Endodermal cell (in vitro differentiated cells): ENCODE measurements around the gene METTL8. TPM values are rescaled to one million over a fixed set of nuclear protein-coding genes. Genes with fewer than 3 reads are reported as not detected.
"Not testable (repeated sequence)": the region's sequence is repeated elsewhere in the genome, so short reads cannot be mapped to it uniquely, and the experiment has no call there.

ENCODE experiments used
- DNase-seq: peaks from one replicate; pipeline ENCODE4 v3.0.0-alpha.2; 2017
- H3K27ac ChIP-seq: 2 replicates; pipeline ENCODE4 v1.5.1; 2013; ENCODE audit warnings: mild to moderate bottlenecking, low read depth, low read length, moderate library complexity
- H3K27me3 ChIP-seq: 2 replicates; pipeline ENCODE4 v1.6.1; 2013; ENCODE audit warnings: mild to moderate bottlenecking, low read length, moderate library complexity; ENCODE audit not compliant: insufficient read depth, control insufficient read depth, poor library complexity, severe bottlenecking
- H3K36me3 ChIP-seq: 2 replicates; pipeline ENCODE4 v1.7.0; 2013; ENCODE audit warnings: mild to moderate bottlenecking, low read length, moderate library complexity; ENCODE audit not compliant: control insufficient read depth, insufficient read depth
- H3K4me1 ChIP-seq: one replicate; pipeline ENCODE4 v1.7.0; 2013; ENCODE audit warnings: low read length; ENCODE audit not compliant: control insufficient read depth, insufficient read depth
- H3K4me3 ChIP-seq: 2 replicates; pipeline ENCODE4 v1.5.1; 2013; ENCODE audit warnings: mild to moderate bottlenecking, low read length, moderate library complexity
- H3K9ac ChIP-seq: 2 replicates; pipeline ENCODE4 v1.6.1; 2013; ENCODE audit warnings: mild to moderate bottlenecking, low read length, moderate library complexity; ENCODE audit not compliant: poor library complexity, severe bottlenecking; ENCODE audit errors: extremely low read depth
- H3K9me3 ChIP-seq: 2 replicates; pipeline ENCODE4 v1.6.1; 2013; ENCODE audit warnings: mild to moderate bottlenecking, low read length, moderate library complexity; ENCODE audit not compliant: control insufficient read depth
- H3K27ac Mint-ChIP-seq: 2 replicates; pipeline ENCODE4 v1.8.0; 2020; ENCODE audit warnings: mixed read lengths
- H3K27me3 Mint-ChIP-seq: 2 replicates; pipeline ENCODE4 v1.8.0; 2021; ENCODE audit warnings: mild to moderate bottlenecking, mixed read lengths; ENCODE audit not compliant: insufficient read depth
- H3K36me3 Mint-ChIP-seq: 2 replicates; pipeline ENCODE4 v1.8.0; 2020; ENCODE audit warnings: low read depth, mixed read lengths
- H3K4me1 Mint-ChIP-seq: 2 replicates; pipeline ENCODE4 v1.8.0; 2020; ENCODE audit warnings: mixed read lengths
- H3K4me3 Mint-ChIP-seq: 2 replicates; pipeline ENCODE4 v1.8.0; 2020; ENCODE audit warnings: mild to moderate bottlenecking, moderate library complexity, mixed read lengths
- H3K9me3 Mint-ChIP-seq: 2 replicates; pipeline ENCODE4 v1.8.0; 2020; ENCODE audit warnings: mild to moderate bottlenecking, mixed read lengths
- WGBS, 2 experiments: methylation state at CpG; one replicate each; pipeline versions ENCODE4 v1.1.5 to v1.1.7; 2013; ENCODE audit warnings: missing lambda C conversion rate in 2 of 2, mixed read lengths in 1 of 2; ENCODE audit not compliant: insufficient coverage in 1 of 2, insufficient read length in 1 of 2; 5-methylcytosine and 5-hydroxymethylcytosine counted together
- total RNA-seq, 2 donors: library from RNA; stranded (reverse); fragmentation: NEBNext Ultra II Directional in 1 of 2; extraction: Animal tissue kit (Norgen Biotek cat#: 25700) in 1 of 2; gene quantifications; 2 replicates in 1 of 2; 3 replicates in 1 of 2; pipeline ENCODE4 v1.2.1, GENCODE V29; 2021
- TF ChIP-seq, protein P1 (sequence below): fragments of 200-600 bp; sonication (generic); conservative IDR thresholded peaks from 2 replicates; pipeline ENCODE4 v1.5.0; 2021; ENCODE audit warnings: antibody characterized with exemption, mild to moderate bottlenecking

Gene METTL8
- total RNA-seq, 2 donors from 2014 or later = 20.3 to 33.6 TPM

DNA sequence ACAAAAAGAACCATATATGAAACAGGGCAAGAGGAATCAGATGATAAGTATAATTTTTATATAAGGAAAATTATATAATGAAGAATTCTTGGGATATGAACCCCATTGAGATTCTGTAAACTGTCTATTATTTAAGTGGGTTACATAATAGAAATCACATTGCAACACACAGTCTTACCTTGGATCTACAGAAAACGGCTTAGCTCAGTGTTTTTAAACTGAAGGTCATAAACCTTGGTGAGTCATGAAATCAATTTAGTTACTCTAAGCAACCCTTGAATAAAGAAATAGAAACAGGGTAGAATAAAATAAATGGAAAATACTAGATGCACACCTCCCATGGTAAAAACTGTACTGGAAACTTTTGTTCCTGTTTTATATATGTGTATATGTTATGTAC is 50.7 kb downstream of the METTL8 start:
- 87% methylated on average over 1 of the region's 1 CpG; no CpG with 5 or more reads in 1 of the 2 experiments for WGBS, 2 experiments
- H3K36me3 ChIP-seq = no peaks in the 10 kb centered on the region
- H3K4me3 ChIP-seq = no peak overlapping the region
- Mint-ChIP-seq H3K4me1 (peaks cover 24% of the 10 kb centered on the region), H3K27me3 (no peaks in the 10 kb centered on the region), H3K27ac (no peak overlapping the region), H3K4me3 (no peak overlapping the region), H3K36me3 (peaks cover 38% of the 10 kb centered on the region), H3K9me3 (peaks cover 39% of the 10 kb centered on the region)
- no peak overlapping the region for H3K9ac ChIP-seq
- H3K9me3 ChIP-seq = peaks cover 15% of the 10 kb centered on the region
- TF ChIP-seq, protein P1, sequence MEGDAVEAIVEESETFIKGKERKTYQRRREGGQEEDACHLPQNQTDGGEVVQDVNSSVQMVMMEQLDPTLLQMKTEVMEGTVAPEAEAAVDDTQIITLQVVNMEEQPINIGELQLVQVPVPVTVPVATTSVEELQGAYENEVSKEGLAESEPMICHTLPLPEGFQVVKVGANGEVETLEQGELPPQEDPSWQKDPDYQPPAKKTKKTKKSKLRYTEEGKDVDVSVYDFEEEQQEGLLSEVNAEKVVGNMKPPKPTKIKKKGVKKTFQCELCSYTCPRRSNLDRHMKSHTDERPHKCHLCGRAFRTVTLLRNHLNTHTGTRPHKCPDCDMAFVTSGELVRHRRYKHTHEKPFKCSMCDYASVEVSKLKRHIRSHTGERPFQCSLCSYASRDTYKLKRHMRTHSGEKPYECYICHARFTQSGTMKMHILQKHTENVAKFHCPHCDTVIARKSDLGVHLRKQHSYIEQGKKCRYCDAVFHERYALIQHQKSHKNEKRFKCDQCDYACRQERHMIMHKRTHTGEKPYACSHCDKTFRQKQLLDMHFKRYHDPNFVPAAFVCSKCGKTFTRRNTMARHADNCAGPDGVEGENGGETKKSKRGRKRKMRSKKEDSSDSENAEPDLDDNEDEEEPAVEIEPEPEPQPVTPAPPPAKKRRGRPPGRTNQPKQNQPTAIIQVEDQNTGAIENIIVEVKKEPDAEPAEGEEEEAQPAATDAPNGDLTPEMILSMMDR = no peak
- no peak for DNase-seq
- no peaks in the 10 kb centered on the region for H3K4me1 ChIP-seq
- H3K27me3 ChIP-seq = no peaks in the 10 kb centered on the region
- H3K27ac ChIP-seq = no peak overlapping the region

DNA sequence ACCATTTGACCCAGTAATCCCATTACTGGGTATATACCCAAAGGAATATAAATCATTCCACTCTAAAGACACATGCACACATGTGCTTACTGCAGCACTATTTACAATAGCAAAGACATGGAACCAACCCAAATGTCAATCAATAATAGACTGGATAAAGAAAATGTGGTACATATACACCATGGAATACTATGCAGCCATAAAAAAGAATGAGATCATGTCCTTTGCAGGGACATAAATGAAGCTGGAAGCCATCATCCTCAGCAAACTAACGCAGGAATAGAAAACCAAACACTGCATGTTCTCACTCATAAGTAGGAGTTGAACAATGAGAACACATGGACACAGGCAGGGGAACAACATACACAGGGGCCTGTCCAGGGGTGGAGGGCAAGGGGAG is 51.6 kb downstream of the METTL8 start:
- H3K27ac Mint-ChIP-seq = not testable (repeated sequence)
- H3K36me3 Mint-ChIP-seq = peaks cover 48% of the 10 kb centered on the region

DNA sequence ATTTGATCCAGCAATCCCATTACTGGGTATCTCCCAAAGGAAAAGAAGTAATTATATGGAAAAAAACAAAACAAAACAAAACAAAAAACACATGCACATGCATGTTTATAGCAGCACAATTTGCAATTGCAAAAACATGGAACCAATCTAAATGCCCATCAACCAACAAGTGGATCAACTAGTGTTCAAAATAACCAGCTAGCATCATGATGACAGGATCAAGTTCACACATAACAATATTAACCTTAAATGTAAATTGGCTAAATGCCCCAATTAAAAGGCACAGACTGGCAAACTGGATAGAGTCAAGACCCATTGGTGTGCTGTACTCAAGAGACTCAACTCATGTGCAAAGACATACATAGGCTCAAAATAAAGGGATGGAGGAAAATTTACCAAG is 55.9 kb downstream of the METTL8 start:
- H3K4me1 Mint-ChIP-seq, H3K4me1 ChIP-seq, H3K36me3 ChIP-seq, H3K27me3 ChIP-seq, H3K27ac ChIP-seq, H3K27ac Mint-ChIP-seq, H3K4me3 ChIP-seq, H3K4me3 Mint-ChIP-seq, H3K9ac ChIP-seq, DNase-seq, H3K27me3 Mint-ChIP-seq: not testable (repeated sequence)
- Mint-ChIP-seq H3K36me3 (peaks cover 65% of the 10 kb centered on the region), H3K9me3 (peaks cover 65% of the 10 kb centered on the region)
- H3K9me3 ChIP-seq = peaks cover 19% of the 10 kb centered on the region

More for the DNA sequence above, 51.6 kb downstream of the METTL8 start:
- not testable (repeated sequence) for H3K36me3 ChIP-seq, H3K27me3 ChIP-seq, H3K27me3 Mint-ChIP-seq, H3K27ac ChIP-seq, H3K4me1 ChIP-seq, H3K4me3 ChIP-seq, H3K9ac ChIP-seq, DNase-seq, H3K4me3 Mint-ChIP-seq
- H3K4me1 Mint-ChIP-seq = peaks cover 19% of the 10 kb centered on the region
- WGBS, 2 experiments = 95 to 100% methylated on average over 1 of the region's 1 CpG
- peaks cover 15% of the 10 kb centered on the region for H3K9me3 ChIP-seq
- peaks cover 46% of the 10 kb centered on the region for H3K9me3 Mint-ChIP-seq

DNA sequence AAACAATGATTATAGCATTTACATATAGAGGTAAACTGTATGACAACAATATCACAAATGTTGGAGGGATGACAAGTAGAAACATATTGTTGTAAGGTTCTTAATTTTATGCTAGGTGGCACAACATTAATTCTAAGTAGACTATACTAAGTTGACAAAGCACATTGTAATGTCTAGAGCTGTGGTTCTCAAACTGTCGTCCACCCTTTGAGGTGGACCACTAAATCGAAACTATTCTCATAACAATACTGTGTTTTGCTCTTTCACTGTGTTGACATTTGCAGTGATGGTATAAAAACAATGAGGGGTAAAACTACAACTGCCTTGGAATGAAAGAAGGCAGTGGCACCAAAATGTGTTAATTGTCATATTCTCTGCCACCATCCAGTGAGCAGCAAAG is 66.1 kb downstream of the METTL8 start:
- Mint-ChIP-seq H3K36me3 (peaks cover 15% of the 10 kb centered on the region), H3K27me3 (no peaks in the 10 kb centered on the region), H3K4me1 (no peaks in the 10 kb centered on the region), H3K27ac (no peak overlapping the region), H3K4me3 (no peak overlapping the region), H3K9me3 (peaks cover 17% of the 10 kb centered on the region)
- 92% methylated on average over 2 of the region's 2 CpGs; no CpG with 5 or more reads in 1 of the 2 experiments for WGBS, 2 experiments
- H3K27me3 ChIP-seq = no peaks in the 10 kb centered on the region
- H3K9me3 ChIP-seq = peaks cover 12% of the 10 kb centered on the region
- H3K36me3 ChIP-seq = no peaks in the 10 kb centered on the region
- no peak overlapping the region for H3K27ac ChIP-seq
- no peaks in the 10 kb centered on the region for H3K4me1 ChIP-seq
- no peak overlapping the region for H3K9ac ChIP-seq
- H3K4me3 ChIP-seq = no peak overlapping the region
- DNase-seq = no peak
- TF ChIP-seq, protein P1 = no peak
